IPS DF 19.7 (cell line): Measurements from ENCODE around the gene SHMT1.
"Not testable (repeated sequence)": the region's sequence is repeated elsewhere in the genome, so short reads cannot be mapped to it uniquely, and the experiment has no call there.

Experiments used
- DNase-seq: peaks from one replicate; pipeline ENCODE4 v3.0.0-alpha.2; 2013; ENCODE audit warnings: low read depth, low spot score

The SHMT1 gene

GRCh38 chr17:18326572-18326971, 36.8 kb downstream of the SHMT1 start:
- DNase-seq: no peak

GRCh38 chr17:18326039-18326438, 37.3 kb downstream of the SHMT1 start:
- DNase-seq: no peak

GRCh38 chr17:18324140-18325050, 39.0 kb downstream of the SHMT1 start:
- no peak for DNase-seq

GRCh38 chr17:18323507-18324139, 39.7 kb downstream of the SHMT1 start:
- DNase-seq: no peak

GRCh38 chr17:18323007-18323406, 40.3 kb downstream of the SHMT1 start:
- DNase-seq: no peak

- no peak for DNase-seq
Observed at GRCh38 chr17:18322522-18322921, 40.8 kb downstream of the SHMT1 start.

GRCh38 chr17:18321309-18321708, 42.0 kb downstream of the SHMT1 start:
- no peak for DNase-seq

- DNase-seq: no peak
Observed at GRCh38 chr17:18320301-18320700, 43.0 kb downstream of the SHMT1 start.

GRCh38 chr17:18319604-18320256, 43.6 kb downstream of the SHMT1 start:
- DNase-seq: no peak

GRCh38 chr17:18318771-18319450, 44.4 kb downstream of the SHMT1 start:
- DNase-seq: no peak

GRCh38 chr17:18318117-18318516, 45.2 kb downstream of the SHMT1 start:
- no peak for DNase-seq

GRCh38 chr17:18315961-18316360, 47.4 kb downstream of the SHMT1 start:
- no peak for DNase-seq

- DNase-seq: no peak
Observed at GRCh38 chr17:18315562-18315922, 47.8 kb downstream of the SHMT1 start.

- DNase-seq: peak; percentile 83
Observed at GRCh38 chr17:18314731-18315561, 48.4 kb downstream of the SHMT1 start, which contains the start of the genes SMCR8 and TOP3A. Gene SMCR8 (plus strand): TSS chr17:18315293. CDS start chr17:18315790, 497 bp downstream. Gene TOP3A (minus strand): TSS chr17:18314994. CDS start chr17:18314778, 216 bp downstream.

- no peak for DNase-seq
Observed at GRCh38 chr17:18314059-18314730, 49.2 kb downstream of the SHMT1 start.

GRCh38 chr17:18309202-18309601, 54.1 kb downstream of the SHMT1 start:
- no peak for DNase-seq

- not testable (repeated sequence) for DNase-seq
Observed at GRCh38 chr17:18303206-18303605, 60.1 kb downstream of the SHMT1 start.

GRCh38 chr17:18300725-18301480, 62.4 kb downstream of the SHMT1 start:
- no peak for DNase-seq

- not testable (repeated sequence) for DNase-seq
Observed at GRCh38 chr17:18298061-18298460, 65.3 kb downstream of the SHMT1 start.
